Left lung (tissue), 10 donors: ENCODE results near the gene RPTOR. TPM values are rescaled to one million over a fixed set of nuclear protein-coding genes. Genes with fewer than 3 reads are reported as not detected.

ENCODE experiments used
- ATAC-seq: fragments of 200-7000 bp; cut with Tn5 transposase; one replicate; pipeline ENCODE4 v1.9.1; 2020; ENCODE audit warnings: moderate library complexity
- DNase-seq, 4 donors: peaks; one replicate each; pipeline ENCODE4 v3.0.0-alpha.2; 2013 to 2020
- H3K27ac ChIP-seq, 2 donors: fragments of 200-600 bp; sonication (generic) in 1 of 2; one replicate each; pipeline versions ENCODE4 v1.5.0 to v1.8.0; 2020 to 2021
- H3K27me3 ChIP-seq, 2 donors: fragments of 200-600 bp; sonication (generic) in 1 of 2; one replicate each; pipeline versions ENCODE4 v1.5.0 to v1.8.0; 2020 to 2021
- H3K36me3 ChIP-seq, 2 donors: fragments of 200-600 bp; sonication (generic) in 1 of 2; one replicate each; pipeline versions ENCODE4 v1.5.0 to v1.8.0; 2020 to 2021
- H3K4me1 ChIP-seq, 2 donors: fragments of 200-600 bp; one replicate each; pipeline ENCODE4 v1.8.0; 2021
- H3K4me3 ChIP-seq, 2 donors: fragments of 200-600 bp; sonication (generic) in 1 of 2; one replicate each; pipeline versions ENCODE4 v1.5.0 to v1.8.0; 2020 to 2021; ENCODE audit warnings: mild to moderate bottlenecking in 1 of 2
- H3K9me3 ChIP-seq, 2 donors: fragments of 200-600 bp; sonication (generic) in 1 of 2; one replicate each; pipeline versions ENCODE4 v1.5.0 to v1.8.0; 2020 to 2021
- intact Hi-C, 2 donors: fragments of 100-400 bp; cut with DNase I; formaldehyde crosslinking; loops; one replicate each; pipeline versions ENCODE4 v1.11.2 to v1.14.2; 2022
- polyA plus RNA-seq, 6 donors: library from polyadenylated mRNA; unstranded; fragments of 120-200 nt; gene quantifications; one replicate each; pipeline ENCODE4 v1.2.1, GENCODE V29; 2013; ENCODE audit not compliant: insufficient read length in 6 of 6
- total RNA-seq, 2 donors: library from RNA; stranded (reverse); fragmentation: NEBNext Ultra II Directional; extraction: Animal tissue kit (Norgen Biotek cat#: 25700); gene quantifications; one replicate each; pipeline ENCODE4 v1.2.1, GENCODE V29; 2021
- TF ChIP-seq, protein P1 (sequence below), 2 donors: fragments of 200-600 bp; sonication (generic) in 1 of 2; IDR thresholded peaks; one replicate each; pipeline versions ENCODE4 v1.5.0 to v1.8.0; 2021; ENCODE audit warnings: antibody characterized with exemption in 2 of 2
- donor health status: DM: no; HTN: yes; CAD: no.
- donor health status: DM: no; HTN: no; CAD: no.

RPTOR gene
- total and polyA plus RNA-seq, 8 donors = 14.2 to 39.2 (median 20.7) TPM

DNA sequence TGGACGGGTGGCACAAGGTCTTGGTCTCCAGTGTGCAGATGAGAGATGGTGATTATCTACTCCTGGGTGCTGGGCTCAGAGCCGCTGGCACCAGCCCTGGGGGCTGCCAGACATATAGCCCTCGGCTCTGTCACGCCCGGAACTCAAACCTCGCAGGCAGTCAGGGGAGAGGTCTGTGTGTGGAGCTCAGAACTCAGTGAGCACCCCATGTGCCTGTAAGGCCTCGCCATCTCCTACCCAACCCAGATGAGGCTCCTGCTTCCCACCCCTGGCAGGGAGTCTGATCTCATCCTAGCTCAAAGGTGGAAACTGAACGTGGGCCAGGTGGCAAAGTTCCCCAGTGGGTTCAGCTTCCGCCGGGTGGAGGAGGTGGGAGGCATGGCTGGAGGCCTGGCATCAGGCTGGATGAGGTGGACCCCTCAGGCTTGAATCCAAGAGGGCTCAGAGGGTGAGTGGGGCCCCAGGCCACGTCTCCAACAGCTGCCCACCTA, 45.7 kb upstream of the RPTOR start:
- H3K36me3 ChIP-seq = no peaks in the 10 kb centered on the region
- no peak overlapping the region for H3K27ac ChIP-seq
- H3K4me1 ChIP-seq = no peaks in the 10 kb centered on the region
- intact Hi-C loops = no loop called here
- ATAC-seq = no peak
- no peak overlapping the region for H3K4me3 ChIP-seq
- peak in 1 of 4 donors; percentile 47 for DNase-seq
- H3K27me3 ChIP-seq = peaks cover 0 to 43% of the 10 kb centered on the region in 2 donors
- TF ChIP-seq, protein P1, sequence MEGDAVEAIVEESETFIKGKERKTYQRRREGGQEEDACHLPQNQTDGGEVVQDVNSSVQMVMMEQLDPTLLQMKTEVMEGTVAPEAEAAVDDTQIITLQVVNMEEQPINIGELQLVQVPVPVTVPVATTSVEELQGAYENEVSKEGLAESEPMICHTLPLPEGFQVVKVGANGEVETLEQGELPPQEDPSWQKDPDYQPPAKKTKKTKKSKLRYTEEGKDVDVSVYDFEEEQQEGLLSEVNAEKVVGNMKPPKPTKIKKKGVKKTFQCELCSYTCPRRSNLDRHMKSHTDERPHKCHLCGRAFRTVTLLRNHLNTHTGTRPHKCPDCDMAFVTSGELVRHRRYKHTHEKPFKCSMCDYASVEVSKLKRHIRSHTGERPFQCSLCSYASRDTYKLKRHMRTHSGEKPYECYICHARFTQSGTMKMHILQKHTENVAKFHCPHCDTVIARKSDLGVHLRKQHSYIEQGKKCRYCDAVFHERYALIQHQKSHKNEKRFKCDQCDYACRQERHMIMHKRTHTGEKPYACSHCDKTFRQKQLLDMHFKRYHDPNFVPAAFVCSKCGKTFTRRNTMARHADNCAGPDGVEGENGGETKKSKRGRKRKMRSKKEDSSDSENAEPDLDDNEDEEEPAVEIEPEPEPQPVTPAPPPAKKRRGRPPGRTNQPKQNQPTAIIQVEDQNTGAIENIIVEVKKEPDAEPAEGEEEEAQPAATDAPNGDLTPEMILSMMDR (IDR thresholded peaks at IDR 0.05) = no peak
- no peaks in the 10 kb centered on the region for H3K9me3 ChIP-seq

DNA sequence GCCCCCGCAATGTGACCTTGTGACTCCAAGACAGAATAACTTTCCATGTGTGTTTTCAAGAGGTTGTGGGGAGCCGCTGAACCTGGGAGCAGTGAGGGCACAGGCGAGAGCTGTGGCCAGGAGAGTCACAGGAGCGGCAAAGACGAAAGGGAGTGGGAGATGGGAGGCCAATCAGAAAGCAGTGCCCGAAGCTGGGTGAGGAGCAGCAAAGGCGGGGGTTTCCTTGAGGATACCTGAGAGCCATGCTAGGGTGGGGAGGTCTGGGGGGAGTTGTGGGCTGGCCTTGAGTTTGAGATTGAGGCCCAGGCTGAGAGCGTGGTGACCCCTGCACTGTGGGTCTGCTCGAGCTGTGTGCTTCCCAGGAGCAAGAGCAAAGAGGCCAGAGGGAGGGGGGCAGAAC, 45.1 kb upstream of the RPTOR start:
- intact Hi-C loops = no loop called here
- no peaks in the 10 kb centered on the region for H3K4me1 ChIP-seq
- H3K9me3 ChIP-seq = no peaks in the 10 kb centered on the region
- no peak overlapping the region for H3K4me3 ChIP-seq
- ATAC-seq = no peak
- H3K36me3 ChIP-seq = no peaks in the 10 kb centered on the region
- H3K27me3 ChIP-seq = peaks cover 0 to 41% of the 10 kb centered on the region in 2 donors
- peak in 1 of 4 donors; percentile 36 for DNase-seq
- TF ChIP-seq, protein P1 (IDR thresholded peaks at IDR 0.05) = no peak
- H3K27ac ChIP-seq = no peak overlapping the region

DNA sequence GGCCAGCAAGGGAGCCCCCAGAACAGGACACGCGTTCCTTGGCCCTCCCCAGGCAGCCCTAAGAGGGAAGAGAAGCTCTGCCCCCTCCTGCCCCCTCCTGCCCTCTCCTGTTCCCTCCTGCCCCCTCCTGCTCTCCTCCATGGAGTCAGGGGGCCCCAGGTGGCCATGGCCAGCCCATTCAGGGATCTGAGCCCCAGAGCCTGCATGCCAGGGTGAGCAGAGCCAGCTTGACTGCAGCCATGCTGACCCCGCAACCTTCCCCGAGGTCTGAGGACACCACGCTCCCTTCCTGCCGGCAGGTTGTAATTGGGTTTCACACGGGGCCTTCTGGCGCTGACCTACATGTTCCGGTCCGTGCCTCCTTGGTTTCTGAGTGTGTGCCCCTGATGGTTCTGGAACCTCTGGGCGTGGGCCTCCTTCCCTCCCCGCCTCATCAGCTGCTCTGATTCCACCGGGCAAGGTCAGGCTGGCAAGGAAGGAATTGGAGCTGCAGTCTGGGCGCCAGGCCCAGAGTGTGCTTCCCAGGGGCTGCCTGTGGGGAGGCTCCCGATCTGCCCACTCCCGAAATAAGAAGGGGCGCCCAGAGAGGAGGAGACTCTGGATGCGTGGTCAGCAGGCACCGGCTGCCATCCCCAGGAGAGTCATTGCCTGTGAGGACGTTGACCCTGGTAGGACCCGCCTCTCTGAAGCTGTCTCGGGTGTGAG, 44.5 kb upstream of the RPTOR start:
- ATAC-seq (no peak), DNase-seq (peak in 1 of 4 donors; percentile 60)
- TF ChIP-seq, protein P1 (IDR thresholded peaks at IDR 0.05) = no peak
- no peak overlapping the region for H3K4me3 ChIP-seq
- H3K9me3 ChIP-seq = no peaks in the 10 kb centered on the region
- peaks cover 0 to 41% of the 10 kb centered on the region in 2 donors for H3K27me3 ChIP-seq
- intact Hi-C loops = no loop called here
- H3K27ac ChIP-seq = no peak overlapping the region
- no peaks in the 10 kb centered on the region for H3K36me3 ChIP-seq
- H3K4me1 ChIP-seq = no peaks in the 10 kb centered on the region

DNA sequence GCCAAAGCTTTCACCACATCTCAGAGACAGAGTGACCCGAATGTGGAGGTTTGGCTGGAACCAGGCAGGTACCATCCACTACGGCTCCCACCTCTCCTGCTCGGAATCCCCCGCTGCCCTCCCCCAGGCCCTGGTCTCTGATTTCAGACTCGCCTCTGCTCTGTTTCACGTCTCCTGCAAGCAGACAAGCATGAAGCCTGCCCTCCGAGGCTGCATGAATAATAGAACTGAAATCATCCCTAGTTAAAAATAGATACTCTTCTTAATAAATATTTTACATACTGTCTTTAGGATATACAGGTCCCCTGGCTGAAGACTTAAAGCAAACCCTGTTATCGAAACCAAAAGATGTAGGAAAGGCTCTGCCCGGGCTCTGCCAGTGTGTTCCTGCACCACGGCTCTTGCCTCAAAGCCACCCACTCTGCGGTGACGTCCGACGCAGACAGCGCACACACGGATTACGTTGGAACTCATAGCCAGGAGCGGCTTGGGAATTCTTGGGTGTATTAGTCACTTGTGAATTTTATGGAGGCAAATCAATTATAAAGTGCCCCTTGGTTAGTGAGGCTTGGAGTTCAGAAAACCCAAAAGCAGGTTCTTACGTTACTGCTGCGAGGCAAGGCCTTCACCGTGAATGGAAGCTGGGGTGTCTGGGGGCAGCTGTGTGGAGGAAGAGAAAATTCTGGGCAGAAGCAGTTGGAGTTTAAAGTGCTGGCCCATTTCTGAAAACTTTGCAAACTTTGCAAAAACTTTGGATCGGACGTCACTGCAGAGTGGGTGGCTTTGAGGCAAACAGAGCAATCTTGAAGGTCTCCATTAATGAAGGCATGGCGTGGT, 42.7 kb upstream of the RPTOR start:
- H3K4me3 ChIP-seq = no peak overlapping the region
- H3K9me3 ChIP-seq = no peaks in the 10 kb centered on the region
- no peaks in the 10 kb centered on the region for H3K4me1 ChIP-seq
- TF ChIP-seq, protein P1 (IDR thresholded peaks at IDR 0.05) = no peak
- H3K27me3 ChIP-seq = peaks cover 0 to 59% of the 10 kb centered on the region in 2 donors
- ATAC-seq (no peak), DNase-seq (peak in 1 of 4 donors; percentile 50)
- no peak overlapping the region for H3K27ac ChIP-seq
- H3K36me3 ChIP-seq = no peaks in the 10 kb centered on the region
- intact Hi-C loops = no loop called here

DNA sequence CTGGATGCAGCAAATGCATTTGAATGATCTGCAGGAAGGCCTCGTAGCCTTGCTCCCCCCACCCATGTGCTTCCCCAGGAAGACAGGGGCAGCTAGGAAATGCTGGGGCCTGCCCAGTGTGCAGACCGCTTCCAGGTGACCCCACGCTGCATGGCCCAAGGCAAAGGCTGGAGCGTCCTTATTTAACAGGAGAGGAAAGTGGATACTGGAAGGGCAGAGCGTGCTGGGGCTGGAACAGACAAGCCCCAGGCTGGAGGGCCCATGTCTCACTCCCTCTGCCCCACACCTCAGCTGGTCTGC, 42.1 kb upstream of the RPTOR start:
- H3K27me3 ChIP-seq = peaks cover 0 to 63% of the 10 kb centered on the region in 2 donors
- H3K4me3 ChIP-seq = no peak overlapping the region
- no peaks in the 10 kb centered on the region for H3K36me3 ChIP-seq
- H3K9me3 ChIP-seq = no peaks in the 10 kb centered on the region
- intact Hi-C loops = no loop called here
- no peak overlapping the region for H3K27ac ChIP-seq
- TF ChIP-seq, protein P1 (IDR thresholded peaks at IDR 0.05) = no peak
- no peaks in the 10 kb centered on the region for H3K4me1 ChIP-seq
- peak in 1 of 4 donors; percentile 37 for DNase-seq
- no peak for ATAC-seq
